HG02870 (cell line): ENCODE data around the gene EEIG1.
A peak's percentile ranks its signal among the peaks of the same experiment; 100 is the strongest.

ENCODE experiments used
- ATAC-seq: cut with Tn5 transposase; IDR thresholded peaks from one replicate; pipeline ENCODE4 v1.9.1; 2021; ENCODE audit warnings: mild to moderate bottlenecking, moderate library complexity; ENCODE audit not compliant: unreplicated experiment

EEIG1 gene

GRCh38 chr9:128001779-128002298 lies 21.1 kb upstream of the EEIG1 start:
- ATAC-seq: no peak

- no peak for ATAC-seq
These were observed 20.5 kb upstream of the EEIG1 start for GRCh38 chr9:128001151-128001778.

- ATAC-seq: no peak
These were observed 18.7 kb upstream of the EEIG1 start for GRCh38 chr9:127999461-127999860.

- no peak for ATAC-seq
These were observed 12.9 kb upstream of the EEIG1 start for GRCh38 chr9:127993721-127994120.

GRCh38 chr9:127991757-127992274 lies 11.0 kb upstream of the EEIG1 start:
- no peak for ATAC-seq

- ATAC-seq: no peak
These were observed 10.4 kb upstream of the EEIG1 start for GRCh38 chr9:127991017-127991756.

- ATAC-seq: no peak
These were observed 9.8 kb upstream of the EEIG1 start for GRCh38 chr9:127990554-127990953.

- ATAC-seq: no peak
These were observed 8.3 kb upstream of the EEIG1 start for GRCh38 chr9:127989094-127989493.

- no peak for ATAC-seq
These were observed 6.4 kb upstream of the EEIG1 start for GRCh38 chr9:127987103-127987614.

- ATAC-seq: no peak
These were observed 4.2 kb upstream of the EEIG1 start for GRCh38 chr9:127985011-127985410.

GRCh38 chr9:127983847-127984289 lies 3.1 kb upstream of the EEIG1 start:
- peak; percentile 39 for ATAC-seq

GRCh38 chr9:127982912-127983311 lies 2.1 kb upstream of the EEIG1 start:
- ATAC-seq: no peak

- ATAC-seq: no peak
These were observed 851 bp upstream of the EEIG1 start for GRCh38 chr9:127981559-127982121.

- peak; percentile 23 for ATAC-seq
These were observed 606 bp downstream of the EEIG1 start for GRCh38 chr9:127980060-127980705.

- no peak for ATAC-seq
These were observed 1.3 kb downstream of the EEIG1 start for GRCh38 chr9:127979333-127980059.

GRCh38 chr9:127979015-127979332 lies 1.8 kb downstream of the EEIG1 start:
- ATAC-seq: no peak

GRCh38 chr9:127977884-127978647 lies 2.7 kb downstream of the EEIG1 start:
- ATAC-seq: no peak

- no peak for ATAC-seq
These were observed 3.5 kb downstream of the EEIG1 start for GRCh38 chr9:127977009-127977883.

GRCh38 chr9:127976498-127976897 lies 4.3 kb downstream of the EEIG1 start:
- no peak for ATAC-seq
